Left cardiac atrium (tissue), 4 donors: Measurements from ENCODE around the gene HCFC1R1. TPM values are rescaled to one million over a fixed set of nuclear protein-coding genes. Genes with fewer than 3 reads are reported as not detected.
"Not testable (repeated sequence)": the region's sequence is repeated elsewhere in the genome, so short reads cannot be mapped to it uniquely, and the experiment has no call there.

ENCODE experiments used
- ATAC-seq, 2 donors: fragments of 200-7000 bp; cut with Tn5 transposase; one replicate each; pipeline ENCODE4 v1.9.1; 2020; ENCODE audit warnings: mild to moderate bottlenecking in 2 of 2, moderate library complexity in 2 of 2
- DNase-seq: peaks from one replicate; pipeline ENCODE4 v3.0.0-alpha.2; 2020
- intact Hi-C, 2 donors: fragments of 100-400 bp; cut with DNase I; formaldehyde crosslinking; loops; one replicate each; pipeline versions ENCODE4 v1.14.1 to v1.15.1; 2022 to 2023
- total RNA-seq, 2 donors: library from RNA; stranded (reverse); fragmentation: NEBNext Ultra II Directional; extraction: Animal tissue kit (Norgen Biotek cat#: 25700); gene quantifications; one replicate each; pipeline ENCODE4 v1.2.1, GENCODE V29; 2021
- donor health status: DM: no; HTN: yes; CAD: no.
- donor health status: DM: no; HTN: yes; CAD: no; lungs with severe emphysema.
- donor health status: DM: yes; HTN: yes; CAD: no.
- donor health status: Dilated cardiomyopathy.

Gene HCFC1R1
- total RNA-seq, 2 donors from 2014 or later, result 28.4 to 46.1 TPM

DNA sequence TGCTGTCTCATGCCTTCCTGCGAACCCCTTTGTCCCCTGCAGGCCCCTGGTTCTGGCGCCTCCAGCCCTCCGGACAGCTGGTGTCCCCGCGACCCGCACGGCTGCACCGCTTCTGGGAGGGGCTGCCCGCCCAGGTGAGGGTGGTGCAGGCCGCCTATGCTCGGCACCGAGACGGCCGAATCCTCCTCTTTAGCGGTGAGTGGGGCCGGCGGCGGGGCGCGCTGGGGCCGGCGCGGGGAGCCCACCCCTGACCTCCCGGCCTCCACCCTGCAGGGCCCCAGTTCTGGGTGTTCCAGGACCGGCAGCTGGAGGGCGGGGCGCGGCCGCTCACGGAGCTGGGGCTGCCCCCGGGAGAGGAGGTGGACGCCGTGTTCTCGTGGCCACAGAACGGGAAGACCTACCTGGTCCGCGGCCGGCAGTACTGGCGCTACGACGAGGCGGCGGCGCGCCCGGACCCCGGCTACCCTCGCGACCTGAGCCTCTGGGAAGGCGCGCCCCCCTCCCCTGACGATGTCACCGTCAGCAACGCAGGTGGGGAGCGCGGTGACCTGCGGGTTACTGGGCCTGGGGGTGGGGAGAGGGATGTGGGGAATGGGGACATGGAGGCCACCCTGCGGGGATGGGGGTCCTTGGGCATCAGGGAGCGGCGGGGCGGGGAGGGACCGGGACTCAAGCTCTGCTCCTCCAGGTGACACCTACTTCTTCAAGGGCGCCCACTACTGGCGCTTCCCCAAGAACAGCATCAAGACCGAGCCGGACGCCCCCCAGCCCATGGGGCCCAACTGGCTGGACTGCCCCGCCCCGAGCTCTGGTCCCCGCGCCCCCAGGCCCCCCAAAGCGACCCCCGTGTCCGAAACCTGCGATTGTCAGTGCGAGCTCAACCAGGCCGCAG lies 34.6 kb upstream of the HCFC1R1 start:
- intact Hi-C loops, result loop anchor here (2.0 to 10.0 kb wide), 3 partner anchors 46 to 109 kb away; no protein-coding TSS in a partner anchor
- DNase-seq, result peak; percentile 52
- peak; percentile 18 to 36 for ATAC-seq

GRCh38 chr16:3057181-3058138 lies 33.7 kb upstream of the HCFC1R1 start:
- no peak for ATAC-seq
- intact Hi-C loops, result loop anchor here (2.0 to 10.0 kb wide), 3 partner anchors 47 to 110 kb away; no protein-coding TSS in a partner anchor
- no peak for DNase-seq

GRCh38 chr16:3056336-3057180 lies 32.8 kb upstream of the HCFC1R1 start:
- DNase-seq (no peak), ATAC-seq (no peak)
- intact Hi-C loops, result loop anchor here (5.0 to 10.0 kb wide), 2 partner anchors 48 to 111 kb away; no protein-coding TSS in a partner anchor

DNA sequence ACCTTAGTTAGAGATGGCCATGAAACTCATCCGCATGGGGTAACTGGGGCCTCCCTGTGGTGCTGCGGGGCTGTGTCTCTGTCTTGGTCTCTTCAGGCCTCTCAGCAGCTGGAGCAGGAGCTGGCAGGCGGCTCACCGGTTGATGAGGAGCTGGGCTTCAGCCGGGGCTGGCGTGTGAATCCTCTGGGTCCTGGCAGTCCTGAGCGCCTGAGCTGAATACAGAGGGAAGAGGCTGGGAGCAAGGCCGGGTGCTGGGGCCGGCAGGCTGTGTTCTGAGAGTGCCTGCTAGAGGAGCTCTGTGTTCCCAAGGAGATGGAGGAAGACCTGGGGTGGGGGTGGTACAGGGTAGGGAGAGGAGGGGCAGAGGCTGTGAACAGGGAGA lies 32.0 kb upstream of the HCFC1R1 start:
- not testable (repeated sequence) for ATAC-seq, DNase-seq
- intact Hi-C loops, result loop anchor here (5.0 to 10.0 kb wide), 2 partner anchors 49 to 112 kb away; no protein-coding TSS in a partner anchor

DNA sequence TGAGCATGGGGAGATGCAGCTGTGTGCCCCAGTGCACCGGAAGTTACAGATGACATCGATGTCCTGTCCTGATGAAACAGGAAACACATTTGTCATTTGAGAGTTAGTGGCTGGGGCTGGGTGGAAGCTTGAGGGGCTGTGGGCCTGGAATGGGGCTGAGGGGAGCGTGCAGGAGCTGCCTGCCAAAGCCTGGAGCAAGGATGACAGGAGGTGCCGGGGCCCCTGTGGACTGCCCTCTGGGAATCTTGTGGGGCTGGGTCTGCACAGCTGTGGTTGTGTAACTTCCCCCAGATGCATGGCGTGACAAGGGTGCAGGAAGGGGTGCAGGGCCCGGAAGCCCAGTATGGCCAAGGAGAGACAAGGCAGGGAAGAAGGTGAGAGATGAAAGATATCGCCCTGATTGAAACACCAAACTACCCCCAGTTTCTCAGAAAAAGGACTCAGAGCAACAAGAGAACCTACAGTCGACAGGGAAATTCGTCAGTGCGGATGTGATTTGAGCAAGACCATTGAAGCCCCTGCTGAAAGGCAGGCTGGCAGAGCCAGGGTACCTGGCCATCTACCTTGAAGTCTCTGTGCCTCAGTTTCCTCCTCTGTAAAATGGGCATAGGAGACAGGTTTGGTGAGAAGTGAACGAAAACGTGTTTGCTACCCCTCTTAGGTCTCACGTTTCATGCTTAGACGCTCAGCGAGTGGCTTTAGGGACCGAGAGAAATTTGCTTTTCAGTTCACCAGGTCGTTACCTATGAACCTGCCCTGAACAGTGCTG lies 31.4 kb upstream of the HCFC1R1 start:
- intact Hi-C loops, result loop anchor here (5.0 to 10.0 kb wide), 2 partner anchors 50 to 112 kb away; no protein-coding TSS in a partner anchor
- DNase-seq, result no peak
- no peak for ATAC-seq

DNA sequence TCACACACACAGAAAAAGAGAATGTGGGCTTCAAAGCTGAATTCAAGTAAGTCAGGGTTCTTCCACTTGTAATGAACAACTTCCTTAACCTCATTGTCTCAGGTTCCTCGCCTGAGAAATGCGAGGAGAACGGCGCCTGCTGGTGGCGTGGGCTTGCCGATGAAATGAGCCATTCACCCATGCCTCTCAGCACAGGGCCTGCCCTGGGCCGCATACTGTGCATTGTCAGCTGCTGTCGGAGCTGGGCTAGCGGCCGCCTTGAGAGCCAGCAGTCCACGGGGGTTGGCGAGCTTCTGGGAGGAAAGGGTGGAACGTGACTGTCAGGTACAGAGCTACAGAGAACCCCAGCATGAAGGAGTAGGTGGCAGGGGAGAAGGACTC lies 29.6 kb upstream of the HCFC1R1 start:
- ATAC-seq, result not testable (repeated sequence)
- intact Hi-C loops, result loop anchor here in 1 of 2 donors (10.0 kb wide), 1 partner anchor 51 kb away; no protein-coding TSS in a partner anchor

GRCh38 chr16:3052571-3053329 lies 29.0 kb upstream of the HCFC1R1 start:
- not testable (repeated sequence) for DNase-seq
- intact Hi-C loops, result loop anchor here in 1 of 2 donors (10.0 kb wide), 1 partner anchor 52 kb away; no protein-coding TSS in a partner anchor
- ATAC-seq, result peak in 1 of 2 donors; percentile 4

More for the DNA sequence above, 29.6 kb upstream of the HCFC1R1 start:
- not testable (repeated sequence) for DNase-seq

GRCh38 chr16:3051494-3051893 lies 27.8 kb upstream of the HCFC1R1 start:
- ATAC-seq, result no peak
- DNase-seq, result no peak
- intact Hi-C loops, result loop anchor here in 1 of 2 donors (10.0 kb wide), 1 partner anchor 53 kb away; no protein-coding TSS in a partner anchor

GRCh38 chr16:3051009-3051408 lies 27.3 kb upstream of the HCFC1R1 start:
- intact Hi-C loops, result loop anchor here in 1 of 2 donors (10.0 kb wide), 1 partner anchor 54 kb away; no protein-coding TSS in a partner anchor
- no peak for DNase-seq
- ATAC-seq, result no peak

DNA sequence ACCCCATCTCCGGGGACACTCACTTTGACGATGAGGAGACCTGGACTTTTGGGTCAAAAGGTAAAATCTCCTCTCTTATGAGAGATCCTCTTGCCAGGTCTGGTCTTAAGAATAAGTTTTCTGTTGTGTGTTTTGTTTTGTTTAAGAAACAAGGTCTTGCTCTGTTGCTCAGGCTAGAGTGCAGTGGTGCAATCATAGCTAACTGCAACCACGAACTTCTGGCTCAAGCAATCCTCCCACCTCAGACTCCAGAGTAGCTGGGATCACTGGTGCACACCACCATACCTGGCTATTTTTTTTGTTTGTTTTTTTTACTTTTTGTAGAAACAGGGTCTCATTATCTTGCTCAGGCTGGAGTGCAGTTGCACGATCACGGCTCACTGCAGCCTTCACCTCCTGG lies 26.7 kb upstream of the HCFC1R1 start:
- intact Hi-C loops, result loop anchor here in 1 of 2 donors (10.0 kb wide), 1 partner anchor 54 kb away; no protein-coding TSS in a partner anchor
- no peak for DNase-seq
- no peak for ATAC-seq

- intact Hi-C loops, result loop anchor here in 1 of 2 donors (10.0 kb wide), 1 partner anchor 55 kb away; no protein-coding TSS in a partner anchor
- DNase-seq (no peak), ATAC-seq (no peak)
Observed at GRCh38 chr16:3049921-3050481, 26.3 kb upstream of the HCFC1R1 start.

- DNase-seq, result no peak
- ATAC-seq, result no peak
- intact Hi-C loops, result no loop called here
Observed at GRCh38 chr16:3047387-3047720, 23.6 kb upstream of the HCFC1R1 start.

DNA sequence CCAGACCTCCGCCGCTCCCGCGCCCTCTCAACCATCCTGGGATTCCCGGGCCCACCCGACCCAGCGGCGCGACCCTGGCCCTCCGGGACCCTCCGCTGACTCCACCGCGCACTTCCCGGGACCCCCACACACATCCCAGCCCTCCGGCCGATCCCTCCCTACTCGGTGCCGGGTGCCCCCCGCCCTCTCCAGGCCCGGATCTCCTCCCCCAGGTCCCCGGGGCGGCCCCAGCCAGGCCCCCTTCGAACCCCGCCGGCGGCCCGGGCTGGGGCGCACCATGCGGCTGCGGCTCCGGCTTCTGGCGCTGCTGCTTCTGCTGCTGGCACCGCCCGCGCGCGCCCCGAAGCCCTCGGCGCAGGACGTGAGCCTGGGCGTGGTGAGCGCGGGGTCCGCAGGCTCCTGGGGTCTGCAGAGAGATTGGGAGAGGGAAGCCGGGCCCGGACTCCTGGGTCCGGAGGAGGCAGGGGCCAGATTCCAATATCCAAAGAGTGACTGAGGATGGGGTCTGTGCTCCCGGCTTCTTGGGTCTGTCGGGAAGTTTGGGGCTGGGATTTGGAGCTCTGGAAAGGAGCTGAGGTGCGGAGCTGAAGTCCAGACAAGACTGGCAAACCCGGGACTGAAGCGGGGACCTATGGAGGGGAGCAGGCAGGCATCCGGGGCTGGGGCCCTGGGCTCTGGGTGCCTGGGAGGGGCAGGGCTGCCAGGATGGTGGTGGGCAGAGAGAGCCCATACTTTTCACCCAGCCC lies 23.1 kb upstream of the HCFC1R1 start:
- DNase-seq (no peak), ATAC-seq (peak in 1 of 2 donors; percentile 14)
- intact Hi-C loops, result no loop called here

DNA sequence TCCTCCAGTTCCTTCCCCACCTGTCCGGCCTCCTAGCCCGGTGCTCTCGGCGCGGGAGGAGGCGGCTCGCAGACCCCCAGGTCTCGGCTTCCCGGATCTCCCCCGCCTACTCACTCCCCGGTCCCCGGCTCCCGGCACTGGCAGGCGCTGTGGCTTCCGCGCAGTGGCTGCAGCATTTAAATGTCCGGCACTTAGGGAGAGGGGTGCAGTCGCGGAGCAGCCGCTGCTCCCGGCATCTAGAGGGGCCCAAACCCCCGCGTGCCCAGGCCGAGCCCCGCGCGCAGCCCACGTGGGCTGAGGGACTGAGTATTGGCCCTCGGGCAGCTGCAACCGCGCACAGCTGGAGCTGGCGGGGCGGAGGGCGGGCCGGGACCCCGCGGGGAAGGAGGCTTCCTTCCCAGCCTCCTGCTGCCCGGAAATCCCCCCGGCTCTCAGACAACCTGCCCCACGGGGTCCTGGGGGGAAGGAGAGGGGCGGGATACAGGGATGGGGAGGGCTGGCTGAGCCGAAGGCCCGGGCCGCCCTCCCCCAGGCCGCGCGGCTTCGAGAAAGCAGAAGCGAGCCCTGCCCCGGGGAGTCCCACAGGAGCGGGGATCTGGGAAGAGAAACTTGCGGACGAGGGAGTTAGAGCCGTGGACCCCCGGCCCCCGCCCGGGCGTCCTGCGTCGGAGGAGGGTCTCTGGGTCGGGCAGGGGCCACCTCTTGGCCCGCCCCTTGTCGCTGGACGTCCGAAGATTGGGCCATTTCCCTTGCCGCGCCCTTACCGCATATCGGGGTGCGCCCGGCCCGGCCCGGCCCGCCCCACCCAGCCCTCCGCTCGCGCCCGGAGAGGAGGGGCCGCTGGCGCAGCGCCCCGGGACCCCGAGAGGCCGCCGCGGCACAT lies 22.3 kb upstream of the HCFC1R1 start, which contains the start of gene MMP25:
TSS of gene MMP25 (plus strand) at position 804 of the 883 bp plus-strand sequence. CDS start 357 bp downstream, outside the sequence.
- ATAC-seq (peak; percentile 33 to 63), DNase-seq (no peak)
- intact Hi-C loops, result no loop called here

DNA sequence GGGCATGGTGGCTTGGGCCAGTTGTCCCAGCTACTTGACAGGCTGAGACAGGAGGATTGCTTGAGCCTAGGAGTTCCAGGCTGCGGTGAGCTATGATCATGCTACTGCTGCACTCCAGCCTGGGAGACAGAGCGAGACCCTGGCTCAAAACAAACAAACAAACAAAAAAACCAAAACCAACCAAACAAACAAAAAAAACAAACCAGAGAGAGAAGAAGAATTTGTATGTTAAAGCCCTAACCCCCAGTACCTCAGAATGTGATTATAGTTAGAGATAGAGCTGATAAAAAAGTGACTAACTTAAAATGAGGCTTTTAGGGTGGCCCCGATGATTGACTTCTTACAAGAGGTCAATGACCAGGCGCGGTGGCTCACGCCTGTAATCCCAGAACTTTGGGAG lies 21.0 kb upstream of the HCFC1R1 start:
- ATAC-seq (no peak), DNase-seq (no peak)
- intact Hi-C loops, result no loop called here
